ENCODE measurements around the gene CCDC89. TPM values are rescaled to one million over a fixed set of nuclear protein-coding genes. Genes with fewer than 3 reads are reported as not detected.
"Not testable (repeated sequence)": the region's sequence is repeated elsewhere in the genome, so short reads cannot be mapped to it uniquely, and the experiment has no call there.

The CCDC89 gene
- total RNA-seq, 3 donors from 2014 or later, result 1.6 to 2.6 (median 2.6) TPM

GRCh38 chr11:85658180-85658579, 27.8 kb downstream of the CCDC89 start:
- no peaks in the 10 kb centered on the region for H3K27me3 ChIP-seq
- intact Hi-C loops (cut with DNase I; ENCODE audit: low total_unique reads), result no loop called here
- no peak for DNase-seq (ENCODE audit: low spot score in 2 of 2)
- peaks cover 0 to 17% of the 10 kb centered on the region in 2 donors for H3K4me1 ChIP-seq
- no peak overlapping the region for H3K4me3 ChIP-seq
- no peak for TF ChIP-seq POLR2A (IDR thresholded peaks at IDR 0.05)
- TF ChIP-seq CTCF (IDR thresholded peaks at IDR 0.05), result no peak
- TF ChIP-seq POLR2AphosphoS5 (IDR thresholded peaks at IDR 0.05), result no peak
- H3K9me3 ChIP-seq, result no peaks in the 10 kb centered on the region
- no peak overlapping the region for H3K27ac ChIP-seq
- H3K36me3 ChIP-seq, result no peaks in the 10 kb centered on the region

- H3K9me3 ChIP-seq, result no peaks in the 10 kb centered on the region
- TF ChIP-seq CTCF (IDR thresholded peaks at IDR 0.05), result no peak
- no peak for TF ChIP-seq POLR2AphosphoS5 (IDR thresholded peaks at IDR 0.05)
- TF ChIP-seq POLR2A (IDR thresholded peaks at IDR 0.05), result no peak
- H3K4me3 ChIP-seq, result no peak overlapping the region
- H3K4me1 ChIP-seq, result peaks cover 0 to 12% of the 10 kb centered on the region in 2 donors
- H3K36me3 ChIP-seq, result no peaks in the 10 kb centered on the region
- DNase-seq (ENCODE audit: low spot score in 2 of 2), result no peak
- H3K27me3 ChIP-seq, result no peaks in the 10 kb centered on the region
- no peak overlapping the region for H3K27ac ChIP-seq
- intact Hi-C loops (cut with DNase I; ENCODE audit: low total_unique reads), result no loop called here
Observed at GRCh38 chr11:85656777-85657176, 29.2 kb downstream of the CCDC89 start.

GRCh38 chr11:85654343-85654742, 31.7 kb downstream of the CCDC89 start:
- H3K4me1 ChIP-seq; intact Hi-C loops (cut with DNase I; ENCODE audit: low total_unique reads); H3K4me3 ChIP-seq; H3K9me3 ChIP-seq; H3K27me3 ChIP-seq; DNase-seq (ENCODE audit: low spot score in 2 of 2); H3K36me3 ChIP-seq; H3K27ac ChIP-seq: not testable (repeated sequence)

GRCh38 chr11:85652786-85653447, 33.1 kb downstream of the CCDC89 start:
- H3K4me3 ChIP-seq, result no peak overlapping the region
- H3K9me3 ChIP-seq, result no peaks in the 10 kb centered on the region
- H3K36me3 ChIP-seq, result no peaks in the 10 kb centered on the region
- TF ChIP-seq CTCF (IDR thresholded peaks at IDR 0.05), result no peak
- no peak for TF ChIP-seq POLR2AphosphoS5 (IDR thresholded peaks at IDR 0.05)
- no peak for TF ChIP-seq POLR2A (IDR thresholded peaks at IDR 0.05)
- intact Hi-C loops (cut with DNase I; ENCODE audit: low total_unique reads), result no loop called here
- DNase-seq (ENCODE audit: low spot score in 2 of 2), result no peak
- no peak overlapping the region for H3K27ac ChIP-seq
- H3K27me3 ChIP-seq, result no peaks in the 10 kb centered on the region
- H3K4me1 ChIP-seq, result peaks cover 0 to 5% of the 10 kb centered on the region in 2 donors

- peaks cover 0 to 10% of the 10 kb centered on the region in 2 donors for H3K4me1 ChIP-seq
- H3K27ac ChIP-seq, result no peak overlapping the region
- intact Hi-C loops (cut with DNase I; ENCODE audit: low total_unique reads), result no loop called here
- TF ChIP-seq POLR2AphosphoS5 (IDR thresholded peaks at IDR 0.05) (no peak), POLR2A (IDR thresholded peaks at IDR 0.05) (no peak), CTCF (IDR thresholded peaks at IDR 0.05) (no peak)
- H3K27me3 ChIP-seq, result no peaks in the 10 kb centered on the region
- no peaks in the 10 kb centered on the region for H3K36me3 ChIP-seq
- no peak overlapping the region for H3K4me3 ChIP-seq
- H3K9me3 ChIP-seq, result no peaks in the 10 kb centered on the region
- no peak for DNase-seq (ENCODE audit: low spot score in 2 of 2)
Observed at GRCh38 chr11:85651118-85651517, 34.9 kb downstream of the CCDC89 start.
